WI38 (cell line): ENCODE data around the gene SLC26A6.

ENCODE experiments used
- H3K4me3 ChIP-seq: 2 replicates; pipeline ENCODE4 v1.5.1; 2011; ENCODE audit warnings: low read depth, mild to moderate bottlenecking, control low read depth, low read length
- CTCF ChIP-seq: IDR thresholded peaks from 2 replicates; pipeline ENCODE4 v1.5.1; 2012; ENCODE audit warnings: low read depth, mild to moderate bottlenecking, control low read depth, low read length

The SLC26A6 gene

GRCh38 chr3:48630833-48631232 is 4.4 kb downstream of the SLC26A6 start:
- H3K4me3 ChIP-seq = no peak overlapping the region
- TF ChIP-seq CTCF = no peak

GRCh38 chr3:48630407-48630806 is 4.9 kb downstream of the SLC26A6 start:
- TF ChIP-seq CTCF = no peak
- no peak overlapping the region for H3K4me3 ChIP-seq

GRCh38 chr3:48629894-48630293 is 5.4 kb downstream of the SLC26A6 start:
- TF ChIP-seq CTCF = no peak
- H3K4me3 ChIP-seq = no peak overlapping the region

- no peak overlapping the region for H3K4me3 ChIP-seq
- no peak for TF ChIP-seq CTCF
Measured at GRCh38 chr3:48628277-48629017, 6.8 kb downstream of the SLC26A6 start.

GRCh38 chr3:48625600-48625999 is 9.7 kb downstream of the SLC26A6 start:
- H3K4me3 ChIP-seq = no peak overlapping the region
- no peak for TF ChIP-seq CTCF

- no peak overlapping the region for H3K4me3 ChIP-seq
- TF ChIP-seq CTCF = no peak
Measured at GRCh38 chr3:48624767-48625166, 10.5 kb downstream of the SLC26A6 start.

GRCh38 chr3:48623851-48624547 is 11.3 kb downstream of the SLC26A6 start:
- no peak for TF ChIP-seq CTCF
- no peak overlapping the region for H3K4me3 ChIP-seq
